Choroid plexus epithelial cell (primary cell): ENCODE data around the gene PEX16.

Source experiments
- DNase-seq: peaks from one replicate; pipeline ENCODE4 v3.0.0-alpha.2; 2010; ENCODE audit warnings: low read depth
- H3K4me3 ChIP-seq: 2 replicates; pipeline ENCODE4 v1.5.1; 2011; ENCODE audit warnings: low read depth, mild to moderate bottlenecking, control low read depth, low read length, moderate library complexity
- TF ChIP-seq, protein P1 (sequence below): conservative IDR thresholded peaks from 2 replicates; pipeline ENCODE4 v1.5.1; 2011; ENCODE audit warnings: low read depth, mild to moderate bottlenecking, control low read depth, inconsistent platforms, low read length, moderate library complexity

PEX16 gene

DNA sequence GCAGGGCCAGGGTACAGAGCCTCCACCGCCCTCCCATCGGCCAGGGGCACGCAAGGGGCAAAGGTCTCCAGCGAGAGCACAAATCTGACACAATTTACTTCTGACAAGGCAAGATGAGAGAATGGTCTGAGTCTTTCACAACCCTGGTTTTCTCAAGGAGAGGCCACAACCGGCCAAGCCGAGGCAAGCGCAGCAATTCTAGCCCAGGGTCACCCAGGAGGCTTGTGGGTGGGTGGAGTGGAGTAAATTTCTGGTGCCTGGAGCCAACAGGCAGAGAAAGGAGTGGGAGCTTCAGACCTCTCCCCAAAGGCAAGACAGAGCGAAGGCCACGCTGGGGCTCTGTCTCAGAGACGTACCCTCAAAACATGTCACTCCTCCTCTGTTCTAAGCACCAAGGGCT, 14.1 kb upstream of the PEX16 start:
- TF ChIP-seq, protein P1, sequence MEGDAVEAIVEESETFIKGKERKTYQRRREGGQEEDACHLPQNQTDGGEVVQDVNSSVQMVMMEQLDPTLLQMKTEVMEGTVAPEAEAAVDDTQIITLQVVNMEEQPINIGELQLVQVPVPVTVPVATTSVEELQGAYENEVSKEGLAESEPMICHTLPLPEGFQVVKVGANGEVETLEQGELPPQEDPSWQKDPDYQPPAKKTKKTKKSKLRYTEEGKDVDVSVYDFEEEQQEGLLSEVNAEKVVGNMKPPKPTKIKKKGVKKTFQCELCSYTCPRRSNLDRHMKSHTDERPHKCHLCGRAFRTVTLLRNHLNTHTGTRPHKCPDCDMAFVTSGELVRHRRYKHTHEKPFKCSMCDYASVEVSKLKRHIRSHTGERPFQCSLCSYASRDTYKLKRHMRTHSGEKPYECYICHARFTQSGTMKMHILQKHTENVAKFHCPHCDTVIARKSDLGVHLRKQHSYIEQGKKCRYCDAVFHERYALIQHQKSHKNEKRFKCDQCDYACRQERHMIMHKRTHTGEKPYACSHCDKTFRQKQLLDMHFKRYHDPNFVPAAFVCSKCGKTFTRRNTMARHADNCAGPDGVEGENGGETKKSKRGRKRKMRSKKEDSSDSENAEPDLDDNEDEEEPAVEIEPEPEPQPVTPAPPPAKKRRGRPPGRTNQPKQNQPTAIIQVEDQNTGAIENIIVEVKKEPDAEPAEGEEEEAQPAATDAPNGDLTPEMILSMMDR = no peak
- DNase-seq = no peak
- no peak overlapping the region for H3K4me3 ChIP-seq

DNA sequence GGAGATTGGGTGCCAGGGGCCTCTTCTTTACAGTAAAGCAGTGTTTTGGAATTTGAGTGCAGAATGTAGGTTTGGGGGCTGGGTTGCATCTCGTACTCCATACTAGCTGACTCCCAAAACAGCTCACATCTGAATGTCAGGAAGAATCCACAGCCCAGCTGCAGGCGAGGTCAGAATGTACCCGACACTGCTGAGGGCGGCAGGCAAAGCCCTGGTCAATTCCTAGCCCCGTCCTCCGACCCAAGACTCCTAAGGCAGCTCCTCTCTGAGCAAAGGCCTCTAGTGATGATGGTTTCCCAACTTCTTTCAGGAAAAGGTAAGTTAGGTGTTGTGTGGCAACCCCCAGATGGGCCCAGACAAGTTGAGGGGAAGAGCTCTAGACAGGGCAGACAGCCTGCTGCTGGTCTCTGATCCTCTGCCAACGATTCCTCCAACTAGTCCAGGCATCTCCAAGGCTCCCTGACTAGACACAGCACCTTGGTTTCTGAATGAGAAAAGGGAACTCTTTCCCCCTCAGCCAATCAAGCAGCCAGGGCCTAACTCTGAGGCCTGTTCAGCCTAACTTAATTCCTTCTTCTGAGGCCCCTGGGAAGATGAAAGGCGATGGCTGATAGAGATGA, 13.4 kb upstream of the PEX16 start:
- TF ChIP-seq, protein P1 = no peak
- no peak overlapping the region for H3K4me3 ChIP-seq
- no peak for DNase-seq

DNA sequence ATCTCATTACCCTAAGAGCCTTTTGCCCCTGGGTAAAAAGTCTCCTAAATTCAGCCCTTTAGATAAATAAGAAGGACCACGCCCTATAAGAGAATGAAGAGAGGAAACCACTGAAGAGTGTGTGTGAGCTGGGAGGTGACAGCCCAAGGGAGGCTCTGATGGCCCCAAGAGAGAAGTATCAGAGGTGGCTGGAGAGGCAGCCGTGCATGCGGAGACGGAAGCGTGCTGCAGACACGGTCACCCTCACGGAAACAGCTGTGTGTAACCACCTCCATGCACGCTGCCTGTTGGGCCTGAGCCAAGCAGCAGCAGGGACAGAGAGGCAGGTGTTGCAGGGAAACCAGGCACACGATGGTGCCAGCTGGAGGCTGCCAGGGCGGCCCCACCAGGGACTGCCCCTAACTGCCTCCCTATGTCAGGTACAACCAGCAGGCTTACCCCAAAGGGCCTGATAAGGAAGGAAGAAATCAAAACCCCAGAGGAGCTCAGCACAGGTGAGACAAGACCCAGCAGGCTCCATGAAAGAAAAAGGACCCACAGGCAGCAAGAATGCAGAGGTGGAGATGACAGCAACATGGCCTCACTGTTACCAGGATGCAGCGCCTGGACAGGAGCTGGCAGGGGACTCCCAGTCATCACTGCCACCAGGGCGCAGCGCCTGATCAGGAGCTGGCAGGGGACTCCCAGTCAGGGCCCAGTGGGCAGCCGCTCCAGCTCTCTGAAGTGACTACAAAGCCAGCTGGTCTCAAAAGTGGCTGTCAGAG, 12.5 kb upstream of the PEX16 start:
- DNase-seq = no peak
- H3K4me3 ChIP-seq = no peak overlapping the region
- TF ChIP-seq, protein P1 = no peak

DNA sequence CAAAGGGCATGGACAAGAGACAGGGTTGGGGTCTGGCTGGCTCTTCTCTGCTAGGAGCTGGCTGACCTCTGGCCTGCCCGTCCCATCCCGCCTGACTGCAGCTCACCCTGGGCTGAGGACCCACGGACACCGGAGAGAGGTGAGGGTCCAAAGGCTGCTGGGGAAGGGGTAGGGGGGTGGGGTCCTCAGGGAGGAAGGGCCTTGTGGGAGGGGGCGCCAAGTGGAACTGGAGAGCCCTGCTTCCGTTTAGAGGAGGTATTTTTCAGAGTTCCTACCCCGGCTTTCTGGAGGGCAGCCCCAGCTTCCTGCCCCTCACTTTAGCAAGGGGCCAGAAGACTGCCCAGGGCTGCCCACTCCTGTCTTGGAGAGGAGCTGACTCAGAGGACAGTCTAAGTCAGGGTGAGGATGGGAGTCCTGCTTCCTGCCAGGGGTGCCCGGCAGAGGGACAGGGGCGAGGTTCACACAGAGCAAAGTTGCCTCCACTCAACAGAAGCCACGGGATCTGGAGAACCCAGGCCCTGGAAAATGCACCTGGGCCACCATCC, 11.9 kb upstream of the PEX16 start:
- no peak overlapping the region for H3K4me3 ChIP-seq
- TF ChIP-seq, protein P1 = no peak
- no peak for DNase-seq

DNA sequence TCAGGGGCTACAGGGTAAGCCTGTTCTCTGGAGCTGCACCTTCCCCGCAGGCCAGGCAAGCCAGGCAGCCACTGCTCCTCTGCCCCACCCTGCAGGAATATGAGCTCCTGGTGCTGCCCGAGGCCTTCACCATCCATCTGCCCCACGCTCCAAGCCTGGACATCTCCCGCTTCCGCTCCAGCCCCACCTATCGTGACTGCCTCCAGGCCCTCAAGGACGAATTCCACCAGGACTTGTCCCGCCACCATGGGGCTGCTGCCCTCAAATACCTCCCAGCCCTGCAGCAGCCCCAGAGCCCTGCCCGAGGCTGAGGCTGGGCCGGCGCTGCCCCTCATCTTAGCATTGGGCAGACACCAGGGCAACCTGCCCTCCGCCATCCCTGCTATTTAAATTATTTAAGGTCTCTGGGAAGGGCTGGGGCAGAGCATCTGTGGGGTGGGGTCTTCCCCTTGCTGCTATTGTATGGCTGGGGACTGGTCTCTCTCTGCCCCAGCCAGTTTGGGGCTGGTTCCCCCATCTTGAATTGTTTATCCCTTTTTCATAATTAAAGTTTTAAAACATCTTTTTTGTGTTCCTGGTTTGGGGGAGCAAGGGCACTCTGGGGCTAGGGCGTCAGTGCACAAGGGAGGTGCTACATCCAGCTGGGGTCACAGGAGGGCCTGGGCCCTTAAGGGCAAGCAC, 11.0 kb upstream of the PEX16 start:
- no peak for DNase-seq
- no peak overlapping the region for H3K4me3 ChIP-seq
- TF ChIP-seq, protein P1 = no peak

DNA sequence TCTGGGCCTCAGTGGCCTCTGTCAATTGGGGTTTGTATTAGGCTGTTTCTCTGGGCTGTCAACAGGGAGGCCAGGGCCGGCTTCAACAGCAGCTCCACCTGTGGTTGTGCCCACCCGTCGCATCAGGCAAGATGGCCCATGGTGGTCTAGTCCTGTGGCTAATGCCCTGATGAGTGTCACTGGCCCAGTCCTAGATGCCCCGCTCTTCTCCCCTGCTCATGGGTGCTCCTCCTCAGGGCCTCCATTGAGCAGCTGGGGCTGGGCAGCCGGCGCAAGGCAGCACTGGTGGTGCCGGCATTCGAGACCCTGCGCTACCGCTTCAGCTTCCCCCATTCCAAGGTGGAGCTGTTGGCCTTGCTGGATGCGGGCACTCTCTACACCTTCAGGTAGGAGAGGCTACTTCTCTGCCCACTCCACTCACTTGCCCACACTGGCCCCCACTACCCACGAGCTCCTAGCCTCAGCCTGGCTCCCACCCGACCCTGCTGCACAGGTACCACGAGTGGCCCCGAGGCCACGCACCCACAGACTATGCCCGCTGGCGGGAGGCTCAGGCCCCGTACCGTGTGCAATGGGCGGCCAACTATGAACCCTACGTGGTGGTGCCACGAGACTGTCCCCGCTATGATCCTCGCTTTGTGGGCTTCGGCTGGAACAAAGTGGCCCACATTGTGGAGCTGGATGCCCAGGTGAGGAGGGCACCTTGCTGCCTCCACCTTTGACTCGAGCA, 10.2 kb upstream of the PEX16 start:
- no peak for DNase-seq
- TF ChIP-seq, protein P1 = no peak
- H3K4me3 ChIP-seq = no peak overlapping the region
